ENCODE data around the gene SLC37A1.

Gene SLC37A1

GRCh38 chr21:42567214-42567555 lies 53.5 kb downstream of the SLC37A1 start:
- no peak for DNase-seq
- Mint-ChIP-seq H3K9me3 (no peaks in the 10 kb centered on the region), H3K27me3 (ENCODE audit: low read depth, poor library complexity) (peaks cover 6% of the 10 kb centered on the region), H3K4me1 (peaks cover 70% of the 10 kb centered on the region), H3K36me3 (ENCODE audit: low read depth) (no peaks in the 10 kb centered on the region), H3K27ac (no peak overlapping the region), H3K4me3 (no peak overlapping the region)
- no peak for TF ChIP-seq CTCF (IDR thresholded peaks at IDR 0.05)

GRCh38 chr21:42567861-42568260 lies 54.2 kb downstream of the SLC37A1 start:
- Mint-ChIP-seq H3K4me3 (no peak overlapping the region), H3K36me3 (ENCODE audit: low read depth) (no peaks in the 10 kb centered on the region), H3K27ac (no peak overlapping the region), H3K27me3 (ENCODE audit: low read depth, poor library complexity) (peaks cover 6% of the 10 kb centered on the region), H3K4me1 (peaks cover 68% of the 10 kb centered on the region), H3K9me3 (no peaks in the 10 kb centered on the region)
- TF ChIP-seq CTCF (IDR thresholded peaks at IDR 0.05), result no peak
- DNase-seq, result no peak

- Mint-ChIP-seq H3K9me3 (no peaks in the 10 kb centered on the region), H3K27me3 (ENCODE audit: low read depth, poor library complexity) (peaks cover 6% of the 10 kb centered on the region), H3K36me3 (ENCODE audit: low read depth) (no peaks in the 10 kb centered on the region), H3K27ac (no peak overlapping the region), H3K4me1 (peaks cover 67% of the 10 kb centered on the region), H3K4me3 (no peak overlapping the region)
- no peak for DNase-seq
- TF ChIP-seq CTCF (IDR thresholded peaks at IDR 0.05), result no peak
Measured at GRCh38 chr21:42568376-42568775, 54.7 kb downstream of the SLC37A1 start.

GRCh38 chr21:42568866-42569731 lies 55.4 kb downstream of the SLC37A1 start:
- no peak overlapping the region for H3K4me3 Mint-ChIP-seq
- TF ChIP-seq CTCF (IDR thresholded peaks at IDR 0.05), result no peak
- H3K4me1 Mint-ChIP-seq, result peaks cover 61% of the 10 kb centered on the region
- H3K27ac Mint-ChIP-seq, result no peak overlapping the region
- no peak for DNase-seq
- no peaks in the 10 kb centered on the region for H3K36me3 Mint-ChIP-seq (ENCODE audit: low read depth)
- H3K27me3 Mint-ChIP-seq (ENCODE audit: low read depth, poor library complexity), result peaks cover 3% of the 10 kb centered on the region
- H3K9me3 Mint-ChIP-seq, result no peaks in the 10 kb centered on the region

- Mint-ChIP-seq H3K9me3 (no peaks in the 10 kb centered on the region), H3K27ac (no peak overlapping the region)
- TF ChIP-seq CTCF (IDR thresholded peaks at IDR 0.05), result no peak
Measured at GRCh38 chr21:42569732-42570301, 56.2 kb downstream of the SLC37A1 start.

GRCh38 chr21:42570362-42570761 lies 56.7 kb downstream of the SLC37A1 start:
- Mint-ChIP-seq H3K9me3 (no peaks in the 10 kb centered on the region), H3K4me1 (peaks cover 55% of the 10 kb centered on the region), H3K36me3 (ENCODE audit: low read depth) (no peaks in the 10 kb centered on the region), H3K27ac (no peak overlapping the region), H3K4me3 (no peak overlapping the region), H3K27me3 (ENCODE audit: low read depth, poor library complexity) (peaks cover 3% of the 10 kb centered on the region)
- TF ChIP-seq CTCF (IDR thresholded peaks at IDR 0.05), result no peak
- no peak for DNase-seq

More at GRCh38 chr21:42569732-42570301, 56.2 kb downstream of the SLC37A1 start:
- Mint-ChIP-seq H3K4me3 (no peak overlapping the region), H3K27me3 (ENCODE audit: low read depth, poor library complexity) (peaks cover 3% of the 10 kb centered on the region), H3K36me3 (ENCODE audit: low read depth) (no peaks in the 10 kb centered on the region), H3K4me1 (peaks cover 59% of the 10 kb centered on the region)
- no peak for DNase-seq
